K562 (cell line): ENCODE measurements around the gene SUPT3H. TPM values are rescaled to one million over a fixed set of nuclear protein-coding genes. Genes with fewer than 3 reads are reported as not detected.
A peak's percentile ranks its signal among the peaks of the same experiment; 100 is the strongest.

ENCODE experiments used
- ATF4 ChIP-seq: fragments of 450-650 bp; formaldehyde crosslinking; IDR thresholded peaks from 2 replicates; pipeline ENCODE4 v1.4.0; 2022; ENCODE audit warnings: mild to moderate bottlenecking, moderate library complexity
- BCL6 ChIP-seq: fragments of 250-450 bp; sonication (Bioruptor Pico); IDR thresholded peaks from 2 replicates; pipeline ENCODE4 v1.4.0; 2020
- CC2D1A ChIP-seq: fragments of 450-650 bp; IDR thresholded peaks from 2 replicates; pipeline ENCODE4 v1.6.1; 2017; ENCODE audit warnings: mild to moderate bottlenecking
- DNMT1 ChIP-seq: fragments of 450-650 bp; IDR thresholded peaks from 2 replicates; pipeline ENCODE4 v1.6.1; 2016; ENCODE audit warnings: antibody characterized with exemption, mild to moderate bottlenecking
- E2F8 ChIP-seq: fragments of 450-650 bp; IDR thresholded peaks from 2 replicates; pipeline ENCODE4 v1.7.1; 2018; ENCODE audit warnings: mild to moderate bottlenecking, low read depth; ENCODE audit not compliant: partially characterized antibody
- ETV6 ChIP-seq, 3 experiments: fragments of 150-350 bp in 1 of 3; sonication (generic) in 1 of 3; formaldehyde crosslinking in 1 of 3; IDR thresholded peaks; 2 replicates each; pipeline versions ENCODE4 v1.6.1 to v1.8.0; 2014 to 2022; ENCODE audit warnings: borderline replicate concordance in 2 of 3, low read depth in 2 of 3, antibody characterized with exemption in 1 of 3, low read length in 1 of 3, mild to moderate bottlenecking in 1 of 3, missing genetic modification reagents in 1 of 3
- FOXP1 ChIP-seq: sonication (generic); formaldehyde crosslinking; IDR thresholded peaks from 2 replicates; pipeline ENCODE4 v1.8.0; 2022; ENCODE audit warnings: mild to moderate bottlenecking, missing genetic modification reagents
- GABPA ChIP-seq: fragments of 200-800 bp; sonication (Bioruptor generic); conservative IDR thresholded peaks from 2 replicates; pipeline ENCODE4 v1.6.1; 2016; ENCODE audit warnings: low read depth, missing genetic modification characterization, missing compliant biosample characterization
- MTA1 ChIP-seq: fragments of 450-650 bp; IDR thresholded peaks from 2 replicates; pipeline ENCODE4 v1.6.1; 2017; ENCODE audit warnings: borderline replicate concordance
- PREB ChIP-seq: sonication (generic); formaldehyde crosslinking; IDR thresholded peaks from 2 replicates; pipeline ENCODE4 v1.8.1; 2023; ENCODE audit warnings: mild to moderate bottlenecking, missing genetic modification reagents
- ZNF395 ChIP-seq: fragments of 200-800 bp; sonication (Bioruptor generic); IDR thresholded peaks from 2 replicates; pipeline ENCODE4 v1.6.1; 2017; ENCODE audit warnings: missing genetic modification characterization, missing compliant biosample characterization
- ZNF764 ChIP-seq: fragments of 250-450 bp; sonication (Bioruptor Pico); IDR thresholded peaks from 2 replicates; pipeline ENCODE4 v1.4.0; 2020; ENCODE audit warnings: low read depth, mild to moderate bottlenecking, moderate library complexity
- polyA plus RNA-seq, 8 experiments: library from polyadenylated mRNA; depleted of rRNA in 4 of 8; stranded (reverse) in 5 of 8; unstranded in 3 of 8; fragments of >200 nt; fragmentation: Nextera tagmentation in 2 of 8; fragmentation: Illumina TruSeq in 1 of 8; extraction: Ambion mirVana in 2 of 8; extraction: Trizol in 1 of 8; gene quantifications; 2 replicates each; pipeline versions ENCODE4 v1.2.1 to v1.2.3, GENCODE V29; 2011 to 2014; ENCODE audit warnings: inconsistent platforms in 1 of 8, missing spikeins in 1 of 8
- total RNA-seq, 7 experiments: library from RNA; depleted of rRNA in 6 of 7; stranded (reverse); fragments of >200 nt in 6 of 7; fragmentation: Illumina TruSeq in 2 of 7; extraction: Trizol in 2 of 7; gene quantifications; 2 replicates each; pipeline versions ENCODE4 v1.2.1 to v1.2.3, GENCODE V29; 2011 to 2021; ENCODE audit warnings: low replicate concordance in 1 of 7

The SUPT3H gene
- total and polyA plus RNA-seq, 9 of the 15 experiments (the other 6 are each of a cell fraction or from before 2014, with no cell fraction given) = 7.2 to 16.3 (median 11.9) TPM

GRCh38 chr6:45378334-45378926, 696 bp upstream of the SUPT3H start (continued):
- TF ChIP-seq E2F8 = no peak
- TF ChIP-seq ZNF395 (CRISPR knock-in tag) = peak; percentile 18
- no peak for TF ChIP-seq ZNF764 (CRISPR knock-in tag)
- TF ChIP-seq FOXP1 (CRISPR knock-in tag) = no peak
- no peak for TF ChIP-seq PREB (CRISPR knock-in tag)
- TF ChIP-seq BCL6 (CRISPR knock-in tag) = 0 out of 2 replicates have a peak, but pooled peaks have one; percentile 31
- TF ChIP-seq CC2D1A = peak; percentile 33; the same call in 1 of the 2 replicates
- TF ChIP-seq GABPA (tag) = 0 out of 2 replicates have a peak, but pooled peaks have one; percentile 65
- no peak for TF ChIP-seq DNMT1
- no peak for TF ChIP-seq ETV6 (IDR thresholded peaks at IDR 0.05; ENCODE audit: borderline replicate concordance in 1 of 2, low read depth in 2 of 2, low read length in 1 of 2)
- TF ChIP-seq ETV6 (CRISPR knock-in tag; IDR thresholded peaks at IDR 0.05; ENCODE audit: borderline replicate concordance) = no peak
- no peak for TF ChIP-seq ATF4 (CRISPR knock-in tag)
- TF ChIP-seq MTA1 = 0 out of 2 replicates have a peak, but pooled peaks have one; percentile 24
